Parietal lobe (tissue), 1 donor: ENCODE data around the gene ACE2. TPM values are rescaled to one million over a fixed set of nuclear protein-coding genes. Genes with fewer than 3 reads are reported as not detected.

Source experiments
- total RNA-seq: library from RNA; depleted of rRNA; stranded (reverse); fragments of >200 nt; gene quantifications from one replicate; pipeline ENCODE4 v1.2.3, GENCODE V29; 2014

Gene ACE2
- total RNA-seq = not detected

GRCh38 chrX:15600745-15601144 lies at the start of gene ACE2:
Gene ACE2, minus strand, starts transcription at chrX:15600960. Its CDS starts 49 bp downstream, at chrX:15600911.

Other genes with a start within 250 kb of the ACE2 start
- gene VEGFD, start 216.5 kb downstream of the ACE2 start, total RNA-seq = not detected
- gene PIR, start 107.6 kb downstream of the ACE2 start, total RNA-seq = 2.8 TPM
- not detected for gene BMX, start 100.2 kb downstream of the ACE2 start, total RNA-seq
- gene CLTRN, start 63.8 kb upstream of the ACE2 start, total RNA-seq = not detected
- 14.7 TPM for gene CA5B, start 137.3 kb upstream of the ACE2 start, total RNA-seq
- gene ZRSR2, start 189.5 kb upstream of the ACE2 start, total RNA-seq = 9.7 TPM